ENCODE results near the gene ADAMTSL1. TPM values are rescaled to one million over a fixed set of nuclear protein-coding genes. Genes with fewer than 3 reads are reported as not detected.

The ADAMTSL1 gene
- polyA plus RNA-seq, 2 of the 4 experiments (the other 2 are of a cell fraction): 0.03 TPM; not detected in 1

- TF ChIP-seq RFX5 (IDR thresholded peaks at IDR 0.05) (no peak), RCOR1 (IDR thresholded peaks at IDR 0.05; ENCODE audit: low read depth, low read length) (no peak), HDAC2 (IDR thresholded peaks at IDR 0.05) (no peak), SREBF2 (IDR thresholded peaks at IDR 0.05) (no peak), ZSCAN20 (CRISPR knock-in tag; IDR thresholded peaks at IDR 0.05) (no peak), HEYL (CRISPR knock-in tag; IDR thresholded peaks at IDR 0.05) (no peak), HOXB5 (CRISPR knock-in tag; IDR thresholded peaks at IDR 0.05) (no peak), ZFP36 (IDR thresholded peaks at IDR 0.05; ENCODE audit: borderline replicate concordance, partially characterized antibody) (no peak), ZC3H11A (IDR thresholded peaks at IDR 0.05) (no peak), FOSL2 (IDR thresholded peaks at IDR 0.05) (no peak), FOSL2 (CRISPR knock-in tag; IDR thresholded peaks at IDR 0.05) (no peak), EP300 (IDR thresholded peaks at IDR 0.05) (no peak)
- TF ChIP-seq, protein P1, sequence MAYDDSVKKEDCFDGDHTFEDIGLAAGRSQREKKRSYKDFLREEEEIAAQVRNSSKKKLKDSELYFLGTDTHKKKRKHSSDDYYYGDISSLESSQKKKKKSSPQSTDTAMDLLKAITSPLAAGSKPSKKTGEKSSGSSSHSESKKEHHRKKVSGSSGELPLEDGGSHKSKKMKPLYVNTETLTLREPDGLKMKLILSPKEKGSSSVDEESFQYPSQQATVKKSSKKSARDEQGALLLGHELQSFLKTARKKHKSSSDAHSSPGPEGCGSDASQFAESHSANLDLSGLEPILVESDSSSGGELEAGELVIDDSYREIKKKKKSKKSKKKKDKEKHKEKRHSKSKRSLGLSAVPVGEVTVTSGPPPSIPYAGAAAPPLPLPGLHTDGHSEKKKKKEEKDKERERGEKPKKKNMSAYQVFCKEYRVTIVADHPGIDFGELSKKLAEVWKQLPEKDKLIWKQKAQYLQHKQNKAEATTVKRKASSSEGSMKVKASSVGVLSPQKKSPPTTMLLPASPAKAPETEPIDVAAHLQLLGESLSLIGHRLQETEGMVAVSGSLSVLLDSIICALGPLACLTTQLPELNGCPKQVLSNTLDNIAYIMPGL (CRISPR knock-in tag; IDR thresholded peaks at IDR 0.05; ENCODE audit: borderline replicate concordance): no peak
- 45% methylated on average over 1 of the region's 1 CpG for WGBS (ENCODE audit: missing lambda C conversion rate)
- Histone ChIP-seq H3K9me3 (no peaks in the 10 kb centered on the region), H3K4me3 (no peak overlapping the region), H3K4me2 (no peak overlapping the region), H3K4me1 (no peaks in the 10 kb centered on the region), H3K27ac (no peak overlapping the region)
- CTCF ChIA-PET: no interaction called here
- POLR2A ChIA-PET: no interaction called here
- no peak for DNase-seq (ENCODE audit: low read depth in 1 of 2, low spot score in 1 of 2)
- no peak for FAIRE-seq
- no peak for ATAC-seq
These were observed 414.3 kb downstream of the ADAMTSL1 start for GRCh38 chr9:18888290-18888689.

GRCh38 chr9:18889550-18889949, 415.6 kb downstream of the ADAMTSL1 start:
- ATAC-seq (no peak), DNase-seq (ENCODE audit: low read depth in 1 of 2, low spot score in 1 of 2) (no peak), FAIRE-seq (no peak)
- Histone ChIP-seq H3K9me3 (no peaks in the 10 kb centered on the region), H3K4me1 (no peaks in the 10 kb centered on the region), H3K4me2 (no peak overlapping the region), H3K27ac (no peak overlapping the region), H3K4me3 (no peak overlapping the region)
- ChIA-PET CTCF (interaction anchor here (0.6 kb wide), 1 partner anchor 1078 kb away, joined by 3 read pairs; no protein-coding TSS in a partner anchor), POLR2A (no interaction called here)
- WGBS (ENCODE audit: missing lambda C conversion rate): 61% methylated on average over 12 of the region's 12 CpGs
- no peak for TF ChIP-seq SMC3 (IDR thresholded peaks at IDR 0.05)

- H3K9me3 ChIP-seq: no peaks in the 10 kb centered on the region; the same call in 2 of the 3 replicates
- H3K4me1 ChIP-seq: no peaks in the 10 kb centered on the region
- H3K4me3 ChIP-seq: no peak overlapping the region
- WGBS (ENCODE audit: missing lambda C conversion rate): 21% methylated on average over 4 of the region's 4 CpGs
- ATAC-seq: no peak
- no peak overlapping the region for H3K4me2 ChIP-seq
- TF ChIP-seq RNF2 (IDR thresholded peaks at IDR 0.05; ENCODE audit: borderline replicate concordance, low read depth) (no peak), NPAS2 (CRISPR knock-in tag; IDR thresholded peaks at IDR 0.05; ENCODE audit: borderline replicate concordance) (no peak), JUN (IDR thresholded peaks at IDR 0.05) (no peak), FOXS1 (CRISPR knock-in tag; IDR thresholded peaks at IDR 0.05) (no peak), RARB (CRISPR knock-in tag; IDR thresholded peaks at IDR 0.05) (no peak), CBX8 (IDR thresholded peaks at IDR 0.05) (no peak), BHLHE40 (IDR thresholded peaks at IDR 0.05; ENCODE audit: low read depth, low read length) (no peak), SMC3 (IDR thresholded peaks at IDR 0.05) (no peak), ATOH8 (CRISPR knock-in tag; IDR thresholded peaks at IDR 0.05; ENCODE audit: low read depth) (no peak), GATA3 (IDR thresholded peaks at IDR 0.05; ENCODE audit: borderline replicate concordance) (no peak), RFX5 (IDR thresholded peaks at IDR 0.05) (no peak), ZC3H11A (IDR thresholded peaks at IDR 0.05) (no peak), MAX (IDR thresholded peaks at IDR 0.05) (no peak), HOXB5 (CRISPR knock-in tag; IDR thresholded peaks at IDR 0.05) (no peak), CHD4 (IDR thresholded peaks at IDR 0.05; ENCODE audit: borderline replicate concordance) (no peak), EHMT2 (IDR thresholded peaks at IDR 0.05; ENCODE audit: low read depth) (no peak)
- TF ChIP-seq, protein P2, sequence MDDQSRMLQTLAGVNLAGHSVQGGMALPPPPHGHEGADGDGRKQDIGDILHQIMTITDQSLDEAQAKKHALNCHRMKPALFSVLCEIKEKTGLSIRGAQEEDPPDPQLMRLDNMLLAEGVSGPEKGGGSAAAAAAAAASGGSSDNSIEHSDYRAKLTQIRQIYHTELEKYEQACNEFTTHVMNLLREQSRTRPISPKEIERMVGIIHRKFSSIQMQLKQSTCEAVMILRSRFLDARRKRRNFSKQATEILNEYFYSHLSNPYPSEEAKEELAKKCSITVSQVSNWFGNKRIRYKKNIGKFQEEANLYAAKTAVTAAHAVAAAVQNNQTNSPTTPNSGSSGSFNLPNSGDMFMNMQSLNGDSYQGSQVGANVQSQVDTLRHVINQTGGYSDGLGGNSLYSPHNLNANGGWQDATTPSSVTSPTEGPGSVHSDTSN (IDR thresholded peaks at IDR 0.05): no peak
- no peak for FAIRE-seq
- DNase-seq (ENCODE audit: low read depth in 1 of 2, low spot score in 1 of 2): no peak
- ChIA-PET CTCF (no interaction called here), POLR2A (no interaction called here)
- H3K27ac ChIP-seq: no peak overlapping the region
These were observed 416.4 kb downstream of the ADAMTSL1 start for GRCh38 chr9:18890372-18890771.
